ENCODE measurements around the gene HMGCS1.

HMGCS1 gene

DNA sequence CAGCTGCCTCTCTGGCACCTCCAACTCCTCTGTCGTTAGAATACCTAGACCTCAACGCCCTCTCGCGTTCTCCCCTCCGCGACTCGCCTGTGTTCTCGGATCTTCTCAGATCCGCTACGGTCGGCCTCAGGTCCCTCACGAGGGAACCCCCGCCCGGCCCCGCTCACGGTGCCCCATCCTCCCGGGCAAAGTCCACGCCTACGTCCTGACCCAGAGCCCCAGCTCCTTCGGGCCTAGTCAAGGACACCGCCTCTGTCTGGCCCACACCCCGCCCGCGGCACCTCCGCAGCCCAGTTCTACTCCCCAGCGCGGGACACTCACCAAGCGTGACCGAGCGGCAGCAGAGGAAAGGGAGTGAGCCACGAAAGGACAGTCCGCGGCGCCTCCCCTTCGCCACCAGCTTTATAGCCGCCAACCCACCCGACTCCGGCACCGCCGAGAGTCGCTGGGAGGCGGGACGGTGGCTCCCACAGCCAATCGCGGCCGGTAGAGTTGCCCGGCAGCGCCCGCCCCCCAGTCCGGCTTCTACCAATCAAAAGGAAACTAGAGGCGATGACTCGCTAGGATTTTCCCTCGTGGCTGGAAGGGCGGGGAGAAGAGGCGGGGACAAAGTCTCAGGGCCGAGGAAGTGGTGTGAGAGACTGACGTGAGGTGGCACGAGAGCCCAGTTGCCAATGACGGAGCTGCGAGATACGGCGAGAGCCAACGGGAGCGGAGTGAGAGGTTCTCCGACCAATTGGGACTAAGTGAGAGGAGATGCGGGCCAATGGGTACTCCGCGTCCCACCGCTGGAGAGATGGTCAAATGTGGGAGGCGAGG lies at the start of gene HMGCS1:
Gene HMGCS1, minus strand, starts transcription at position 378 of the 819 bp plus-strand sequence. CDS start 14,447 bp downstream, outside the sequence.
- H3K4me3 ChIP-seq (ENCODE audit: low read depth, low read length), result peak within 1 kb of the TSS; percentile 79
- DNase-seq (ENCODE audit: low read depth), result peak; percentile 99
- TF ChIP-seq CTCF (IDR thresholded peaks at IDR 0.05; ENCODE audit: control insufficient read depth, extremely low read depth, insufficient read depth), result no peak

DNA sequence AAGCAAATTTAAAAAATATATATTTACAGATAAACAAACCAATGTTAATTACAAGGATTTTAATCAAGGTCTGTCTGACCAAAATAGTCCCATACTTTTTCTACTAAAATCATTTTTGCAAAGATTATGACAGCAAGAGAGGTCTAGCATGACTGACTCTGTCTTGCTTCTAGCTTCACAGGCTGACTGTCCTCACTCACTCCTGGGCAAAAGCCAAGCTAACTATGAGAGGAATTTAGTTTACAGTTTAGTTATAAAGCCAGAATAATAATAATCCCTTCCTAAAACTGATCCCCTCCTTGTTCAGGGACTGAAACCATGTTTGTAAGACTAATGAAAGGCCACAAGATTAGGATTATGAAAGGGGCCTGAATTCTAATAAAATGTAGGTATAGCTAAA lies 45.5 kb upstream of the HMGCS1 start:
- no peak for TF ChIP-seq CTCF (IDR thresholded peaks at IDR 0.05; ENCODE audit: control insufficient read depth, extremely low read depth, insufficient read depth)
- DNase-seq (ENCODE audit: low read depth), result no peak
- no peak overlapping the region for H3K4me3 ChIP-seq (ENCODE audit: low read depth, low read length)

- H3K4me3 ChIP-seq (ENCODE audit: low read depth, low read length), result no peak overlapping the region
- no peak for TF ChIP-seq CTCF (IDR thresholded peaks at IDR 0.05; ENCODE audit: control insufficient read depth, extremely low read depth, insufficient read depth)
- DNase-seq (ENCODE audit: low read depth), result no peak
These were observed 45.1 kb upstream of the HMGCS1 start for GRCh38 chr5:43358301-43358700.

GRCh38 chr5:43357878-43358281 lies 44.7 kb upstream of the HMGCS1 start:
- no peak for DNase-seq (ENCODE audit: low read depth)
- H3K4me3 ChIP-seq (ENCODE audit: low read depth, low read length), result no peak overlapping the region
- no peak for TF ChIP-seq CTCF (IDR thresholded peaks at IDR 0.05; ENCODE audit: control insufficient read depth, extremely low read depth, insufficient read depth)

GRCh38 chr5:43357067-43357466 lies 43.9 kb upstream of the HMGCS1 start:
- TF ChIP-seq CTCF (IDR thresholded peaks at IDR 0.05; ENCODE audit: control insufficient read depth, extremely low read depth, insufficient read depth), result no peak
- no peak for DNase-seq (ENCODE audit: low read depth)
- H3K4me3 ChIP-seq (ENCODE audit: low read depth, low read length), result no peak overlapping the region

DNA sequence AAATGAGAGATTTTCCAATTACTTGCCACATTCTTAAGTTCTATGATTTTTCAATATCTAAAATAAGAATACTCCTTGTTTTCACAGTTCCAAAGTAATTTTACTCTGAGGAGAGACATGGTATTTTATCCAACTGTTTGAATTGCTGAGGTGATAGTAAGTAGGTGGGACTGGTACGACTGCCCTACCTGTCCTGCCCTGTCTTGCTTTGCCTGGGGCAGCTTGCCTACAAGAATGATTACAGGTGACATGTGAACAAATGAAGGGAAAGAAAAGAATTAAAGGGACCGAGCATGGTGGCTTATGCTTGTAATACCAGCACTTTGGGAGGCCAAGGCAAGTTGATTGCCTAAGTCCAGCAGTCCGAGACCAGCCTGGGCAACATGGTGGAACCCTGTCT lies 41.6 kb upstream of the HMGCS1 start:
- no peak for TF ChIP-seq CTCF (IDR thresholded peaks at IDR 0.05; ENCODE audit: control insufficient read depth, extremely low read depth, insufficient read depth)
- H3K4me3 ChIP-seq (ENCODE audit: low read depth, low read length), result no peak overlapping the region
- DNase-seq (ENCODE audit: low read depth), result no peak

DNA sequence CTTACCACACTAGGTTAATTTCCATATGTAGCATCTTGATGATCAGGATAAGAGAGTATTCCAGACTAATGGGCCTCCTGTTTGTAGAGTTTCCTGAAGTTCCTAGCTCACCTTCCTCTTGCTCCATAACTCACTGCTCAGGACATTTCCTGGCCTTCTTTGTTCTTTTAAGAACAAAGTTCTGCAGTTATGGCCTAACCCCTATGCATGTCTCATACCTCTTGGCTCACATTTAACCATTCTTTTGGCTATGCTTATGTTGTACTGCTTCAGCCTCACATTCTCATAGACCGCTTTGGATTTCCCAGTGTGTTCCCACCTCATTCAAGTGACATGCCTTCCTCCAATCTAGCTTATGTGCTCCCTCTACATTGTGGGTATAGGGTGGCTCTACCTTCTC lies 40.5 kb upstream of the HMGCS1 start:
- no peak overlapping the region for H3K4me3 ChIP-seq (ENCODE audit: low read depth, low read length)
- DNase-seq (ENCODE audit: low read depth), result no peak
- TF ChIP-seq CTCF (IDR thresholded peaks at IDR 0.05; ENCODE audit: control insufficient read depth, extremely low read depth, insufficient read depth), result no peak

Measured in LNCaP clone FGC (cell line).